Kidney tubule cell (primary cell): ENCODE results near the gene CYP11A1.

Source experiments
- DNase-seq: peaks from one replicate; pipeline ENCODE4 v3.0.0-alpha.2; 2018; ENCODE audit warnings: low spot score

CYP11A1 gene

DNA sequence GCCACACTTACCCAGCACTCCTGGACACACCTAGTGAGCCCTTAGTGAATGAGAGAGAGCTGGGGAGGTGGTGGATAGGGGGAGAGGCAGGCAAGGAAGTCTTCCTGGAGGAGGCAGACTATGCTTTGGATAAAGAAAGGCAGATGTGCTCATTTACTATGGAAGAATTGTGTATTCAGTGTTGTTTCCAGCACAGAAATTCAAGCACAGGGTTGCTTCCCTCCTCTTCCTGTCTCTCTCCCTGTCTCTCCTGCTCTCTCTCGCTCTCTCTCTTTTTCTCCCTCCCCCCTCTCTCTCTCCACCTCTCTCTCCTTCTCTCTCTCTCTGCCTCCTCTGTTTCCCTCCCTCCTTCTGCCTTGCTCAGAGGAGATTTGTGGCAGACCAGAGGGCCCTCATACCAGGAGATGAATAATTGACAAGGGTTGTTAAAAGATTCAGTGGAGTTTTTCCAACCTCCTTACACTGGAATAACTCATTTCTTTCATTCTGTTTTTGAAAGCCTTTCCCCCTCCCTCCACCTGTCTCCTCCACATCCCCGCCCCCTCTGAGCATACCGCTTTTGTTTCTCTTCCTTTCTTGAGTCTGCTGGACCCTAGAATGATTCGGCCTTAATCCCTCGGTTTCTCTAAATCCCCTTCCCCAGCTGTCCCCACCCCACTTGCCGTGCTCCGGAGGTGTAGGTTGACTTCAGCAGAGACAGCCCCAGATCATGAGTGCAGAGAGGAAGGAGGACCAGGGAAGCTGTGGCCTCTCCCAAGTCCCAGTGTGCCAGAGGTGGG is 65.7 kb downstream of the CYP11A1 start:
- DNase-seq, result no peak

DNA sequence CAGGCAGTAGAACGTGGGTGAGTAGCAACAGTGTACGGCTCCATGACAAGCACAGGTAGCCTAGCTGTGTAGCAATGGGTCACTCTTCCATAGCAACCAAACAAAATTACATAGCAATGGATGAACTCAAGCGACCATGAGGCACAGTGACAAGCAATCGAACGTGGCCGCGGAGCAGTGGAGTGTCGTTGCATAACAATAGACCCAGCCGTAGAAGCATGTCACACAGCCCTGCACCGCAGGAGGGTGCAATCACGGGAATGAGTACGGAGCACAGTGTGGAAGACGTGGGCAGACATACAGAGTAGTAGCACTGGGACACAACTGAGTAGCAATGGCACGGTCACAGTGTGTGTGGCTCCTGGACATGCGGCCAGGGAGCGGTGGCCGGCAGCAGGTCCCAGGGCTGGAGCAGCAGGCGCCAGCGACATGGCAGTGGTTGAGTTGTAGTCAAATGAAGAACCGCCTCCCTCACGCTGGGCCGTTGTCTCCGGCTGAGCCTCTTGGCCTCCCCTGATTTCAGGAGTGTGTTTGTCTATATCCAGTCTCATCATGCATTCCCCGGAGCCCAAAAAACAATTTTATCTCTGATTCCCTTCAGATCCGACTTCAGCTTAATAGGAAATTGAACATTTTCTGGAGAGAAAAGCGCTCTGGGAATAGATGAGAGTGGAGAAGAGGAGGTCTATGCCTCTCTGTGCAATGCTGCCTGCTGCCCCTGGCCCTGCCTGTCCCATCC is 67.2 kb downstream of the CYP11A1 start:
- DNase-seq, result no peak

DNA sequence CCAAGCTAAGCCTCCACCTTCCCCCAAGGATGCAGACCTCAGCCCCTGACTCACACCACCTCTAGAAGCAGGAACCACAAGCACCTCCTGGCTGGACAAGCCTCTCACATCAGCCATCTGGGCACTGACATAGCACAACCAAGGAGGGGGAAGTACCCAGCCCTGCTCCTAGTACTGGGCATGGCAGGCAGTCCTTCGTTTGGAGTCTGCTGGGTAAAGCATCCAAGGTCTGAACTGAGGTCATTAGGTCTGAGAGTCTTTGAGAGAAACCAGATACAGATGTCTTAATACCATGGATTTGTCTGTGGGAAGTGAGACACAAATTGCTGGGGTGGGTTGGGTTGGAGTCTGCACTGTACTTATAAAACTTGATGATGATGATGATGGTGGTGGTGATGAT is 69.6 kb downstream of the CYP11A1 start:
- no peak for DNase-seq

DNA sequence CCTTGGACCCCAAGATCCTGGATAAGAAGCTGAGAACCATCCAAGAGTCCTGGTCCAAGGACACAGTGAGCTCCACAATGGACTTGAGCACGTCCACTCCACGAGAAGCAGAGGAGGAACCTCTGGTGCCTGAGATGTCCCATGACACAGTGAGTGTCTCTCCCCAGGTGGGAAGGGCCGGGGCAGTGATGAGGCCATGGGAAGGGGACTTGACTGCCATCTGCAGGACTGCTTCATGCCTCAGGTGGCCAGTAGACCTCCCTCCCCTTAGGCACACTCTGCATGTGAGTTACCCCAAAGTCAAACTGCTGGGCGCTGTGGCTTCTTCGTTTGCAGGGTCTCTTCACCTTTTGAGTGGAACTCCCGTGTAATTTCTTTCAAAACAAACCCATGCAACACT is 71.6 kb downstream of the CYP11A1 start:
- DNase-seq, result no peak

DNA sequence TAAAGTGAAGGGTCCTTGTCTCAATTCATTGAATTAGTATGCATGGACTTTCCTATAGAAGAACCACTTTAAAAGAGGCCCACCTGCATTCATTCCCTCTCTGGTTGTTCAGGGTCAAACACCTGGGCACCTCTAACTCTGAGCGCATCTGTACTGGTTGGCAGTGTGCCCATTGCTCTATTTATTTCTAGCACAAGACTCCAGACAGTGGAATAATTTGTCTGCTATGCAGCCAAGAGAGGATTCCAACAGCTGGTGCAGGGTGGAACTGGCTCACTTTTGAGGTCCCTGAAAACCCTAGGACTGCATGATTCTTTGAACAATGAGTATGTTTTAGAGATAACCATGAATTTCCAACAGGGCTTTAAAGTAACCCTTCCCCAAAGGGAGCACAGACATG is 73.4 kb downstream of the CYP11A1 start:
- no peak for DNase-seq

DNA sequence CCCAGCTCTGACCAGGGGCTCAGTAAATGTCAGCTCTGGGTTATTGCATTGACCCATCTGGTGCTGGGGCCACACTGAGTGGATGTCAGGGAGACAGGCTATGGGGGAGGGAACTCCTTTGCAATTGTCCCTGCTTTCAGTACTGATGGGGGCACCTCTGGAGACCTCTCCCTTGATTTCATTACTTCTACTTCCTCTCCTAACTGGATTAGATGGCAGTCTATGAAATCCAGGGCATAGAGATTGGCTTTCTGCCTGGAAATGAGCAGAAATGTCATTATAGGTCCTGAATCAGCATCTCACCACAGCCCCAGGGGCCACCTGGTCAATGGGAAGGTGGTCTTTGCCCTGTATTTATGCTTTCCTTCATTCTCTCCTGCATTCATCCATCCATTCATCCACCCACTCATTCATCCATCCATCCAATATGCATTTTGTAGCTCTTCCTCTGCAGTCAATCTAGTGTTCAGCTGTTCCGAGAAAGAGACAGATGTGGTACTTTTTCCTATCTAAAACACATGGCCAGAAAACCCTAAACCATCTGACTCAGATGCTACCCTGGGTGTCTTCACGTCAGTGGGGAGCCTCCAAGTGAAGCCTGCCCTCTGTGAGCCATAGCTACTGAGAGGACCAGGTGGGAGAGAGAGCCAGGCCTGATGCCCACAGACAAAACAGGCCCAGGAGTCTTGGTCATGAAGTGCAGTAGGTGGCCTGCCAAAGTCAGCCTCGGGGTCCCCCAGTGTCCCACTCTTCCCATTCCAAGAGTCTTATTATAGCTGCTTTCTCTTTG is 74.2 kb downstream of the CYP11A1 start:
- DNase-seq, result no peak

DNA sequence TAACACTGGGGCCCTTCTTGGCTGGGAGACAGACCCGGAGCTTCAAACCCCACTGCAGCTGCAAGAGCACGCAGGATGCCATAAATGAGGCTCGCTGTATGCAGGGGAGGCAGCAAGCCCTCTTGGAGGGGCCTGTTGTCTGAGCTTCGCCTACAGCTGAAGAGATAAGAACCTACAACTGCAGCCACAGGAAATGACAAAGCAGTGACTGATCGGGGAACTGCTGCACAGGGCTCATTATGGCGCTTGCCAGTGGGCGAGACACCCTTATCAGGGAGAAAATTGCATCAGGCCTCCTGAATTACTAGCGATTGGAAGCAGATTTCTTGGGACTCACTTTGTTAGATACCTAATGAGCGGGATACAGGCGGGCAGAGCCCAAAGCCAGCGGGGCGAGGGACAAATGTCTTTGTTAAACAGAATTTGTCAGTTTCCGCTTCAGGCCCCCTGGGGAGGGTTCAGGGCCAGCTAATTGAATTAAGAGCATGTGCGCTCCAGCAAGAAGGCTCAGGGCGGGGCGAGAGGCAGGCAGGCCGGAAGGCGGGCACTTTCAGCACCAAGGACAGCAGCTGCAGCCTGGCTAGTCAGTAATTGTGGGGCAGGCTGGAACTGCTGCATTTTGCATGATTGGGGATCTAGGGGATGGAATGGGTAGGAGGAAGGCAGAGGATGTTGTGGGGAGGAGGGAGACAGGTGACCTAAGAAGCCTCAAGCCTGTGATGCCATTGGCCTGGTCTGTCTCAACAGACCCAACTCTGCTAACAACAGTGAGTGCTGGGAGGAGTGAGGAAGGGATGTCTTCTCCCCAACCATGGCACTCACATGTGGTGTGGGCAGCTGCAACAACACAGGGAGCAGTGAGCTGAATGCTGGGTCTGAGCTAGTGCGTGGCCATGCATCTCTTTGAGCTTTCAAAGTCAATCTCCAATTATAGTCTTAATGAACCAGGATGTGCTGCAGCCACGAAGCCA is 76.1 kb downstream of the CYP11A1 start:
- DNase-seq, result peak; percentile 64

DNA sequence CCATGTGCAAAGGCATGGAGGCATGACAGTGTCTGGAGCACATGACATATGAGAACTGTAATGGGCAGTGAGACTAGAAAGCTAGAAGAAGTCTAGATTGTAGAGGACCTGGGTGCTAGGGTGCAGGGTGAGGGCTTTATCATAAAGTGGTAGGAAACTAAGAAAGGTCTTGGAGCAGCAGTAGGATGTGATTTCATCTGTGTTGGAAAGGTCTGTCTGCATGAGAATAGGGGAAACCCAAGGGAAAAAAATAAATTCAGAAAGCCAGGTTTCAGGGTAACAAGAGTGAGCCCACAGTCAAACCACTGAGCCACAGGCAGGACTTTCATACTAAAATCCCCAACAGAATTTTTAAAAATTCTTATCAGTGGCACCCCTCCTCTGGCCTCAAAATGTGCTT is 76.8 kb downstream of the CYP11A1 start:
- no peak for DNase-seq

DNA sequence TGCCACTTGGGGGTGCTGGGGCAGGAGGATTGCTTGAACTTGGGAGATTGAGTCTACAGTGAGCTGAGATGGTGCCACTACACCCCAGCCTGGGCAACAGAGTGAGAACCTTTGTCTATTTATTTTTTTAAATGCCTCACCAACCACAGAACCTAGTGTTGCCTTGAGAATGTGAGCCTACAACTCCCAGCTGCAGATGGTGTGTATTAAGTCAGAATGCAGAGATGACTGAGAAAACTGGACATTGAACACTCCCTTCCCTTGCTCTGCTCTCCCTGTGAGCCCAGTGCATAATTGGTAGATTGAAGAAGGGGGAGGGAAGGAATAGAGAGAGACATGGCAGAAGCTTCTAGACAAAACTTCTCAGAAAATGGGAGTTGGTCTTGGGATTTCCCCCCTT is 77.8 kb downstream of the CYP11A1 start:
- no peak for DNase-seq
